Measurements from ENCODE around the gene COL5A2.

COL5A2 gene

DNA sequence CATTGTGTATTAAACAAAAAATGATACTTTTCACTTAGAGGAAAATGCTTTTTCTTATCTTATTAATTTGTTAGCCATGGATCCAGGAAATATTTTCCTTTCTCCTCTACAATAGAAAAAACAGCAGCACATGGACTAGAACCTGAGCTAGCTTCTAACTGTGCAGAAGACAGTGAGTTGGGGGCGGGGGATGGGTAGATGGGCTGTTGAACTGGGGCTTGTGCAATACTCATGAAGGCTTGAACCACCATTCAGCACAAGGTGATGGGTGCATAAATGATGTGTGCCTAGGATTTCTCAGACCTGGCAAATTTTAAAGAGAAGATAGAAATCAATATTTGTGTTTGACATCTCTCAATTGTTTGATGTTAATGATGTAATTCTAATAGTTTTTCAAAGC lies 42.0 kb downstream of the COL5A2 start:
- Histone ChIP-seq H3K4me2 (ENCODE audit: low read depth, low read length, poor library complexity, severe bottlenecking) (no peak overlapping the region), H3K9ac (ENCODE audit: low read depth, low read length, poor library complexity, severe bottlenecking) (no peak overlapping the region), H2AFZ (ENCODE audit: low read length) (no peak overlapping the region), H3K4me1 (ENCODE audit: insufficient read depth, low read length, poor library complexity, severe bottlenecking) (no peaks in the 10 kb centered on the region), H3K79me2 (ENCODE audit: insufficient read depth, low read length) (no peaks in the 10 kb centered on the region), H3K4me3 (ENCODE audit: low read length, poor library complexity, severe bottlenecking) (no peak overlapping the region), H3K36me3 (ENCODE audit: insufficient read depth, low read length) (no peaks in the 10 kb centered on the region), H3K27me3 (ENCODE audit: insufficient read depth, low read length, poor library complexity, severe bottlenecking) (no peaks in the 10 kb centered on the region), H3K9me3 (ENCODE audit: insufficient read depth, low read depth, low read length) (no peaks in the 10 kb centered on the region), H4K20me1 (ENCODE audit: insufficient read depth, low read length, poor library complexity, severe bottlenecking) (no peaks in the 10 kb centered on the region), H3F3A (ENCODE audit: low read depth) (no peaks in the 10 kb centered on the region), H3K9me2 (replicated peaks; ENCODE audit: low read depth, low read length) (no peaks in the 10 kb centered on the region)
- TF ChIP-seq, protein P1, sequence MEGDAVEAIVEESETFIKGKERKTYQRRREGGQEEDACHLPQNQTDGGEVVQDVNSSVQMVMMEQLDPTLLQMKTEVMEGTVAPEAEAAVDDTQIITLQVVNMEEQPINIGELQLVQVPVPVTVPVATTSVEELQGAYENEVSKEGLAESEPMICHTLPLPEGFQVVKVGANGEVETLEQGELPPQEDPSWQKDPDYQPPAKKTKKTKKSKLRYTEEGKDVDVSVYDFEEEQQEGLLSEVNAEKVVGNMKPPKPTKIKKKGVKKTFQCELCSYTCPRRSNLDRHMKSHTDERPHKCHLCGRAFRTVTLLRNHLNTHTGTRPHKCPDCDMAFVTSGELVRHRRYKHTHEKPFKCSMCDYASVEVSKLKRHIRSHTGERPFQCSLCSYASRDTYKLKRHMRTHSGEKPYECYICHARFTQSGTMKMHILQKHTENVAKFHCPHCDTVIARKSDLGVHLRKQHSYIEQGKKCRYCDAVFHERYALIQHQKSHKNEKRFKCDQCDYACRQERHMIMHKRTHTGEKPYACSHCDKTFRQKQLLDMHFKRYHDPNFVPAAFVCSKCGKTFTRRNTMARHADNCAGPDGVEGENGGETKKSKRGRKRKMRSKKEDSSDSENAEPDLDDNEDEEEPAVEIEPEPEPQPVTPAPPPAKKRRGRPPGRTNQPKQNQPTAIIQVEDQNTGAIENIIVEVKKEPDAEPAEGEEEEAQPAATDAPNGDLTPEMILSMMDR (conservative IDR thresholded peaks at IDR 0.05; ENCODE audit: low read length) = no peak
- no peak for TF ChIP-seq EZH2phosphoT487 (IDR thresholded peaks at IDR 0.05; ENCODE audit: borderline replicate concordance)

DNA sequence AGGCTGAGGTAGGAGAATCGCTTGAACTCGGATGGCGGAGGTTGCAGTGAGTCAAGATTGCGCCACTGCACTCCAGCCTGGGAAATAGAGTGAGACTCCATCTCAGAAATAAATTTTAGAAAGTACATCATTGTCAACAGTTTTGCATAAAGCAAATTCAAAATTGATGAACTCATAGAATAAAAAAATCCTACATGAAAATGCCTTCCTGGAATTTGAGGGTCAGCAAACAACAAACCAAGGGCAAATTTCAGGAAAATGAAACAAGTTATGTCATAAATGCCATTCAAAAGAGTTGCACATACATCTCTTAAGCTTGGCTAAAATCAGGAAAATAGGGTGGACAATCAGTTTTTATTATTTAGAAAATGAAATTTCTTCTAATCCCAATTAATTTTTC lies 45.1 kb downstream of the COL5A2 start:
- Histone ChIP-seq H3K79me2 (ENCODE audit: insufficient read depth, low read length) (no peaks in the 10 kb centered on the region), H3K9me3 (ENCODE audit: insufficient read depth, low read depth, low read length) (no peaks in the 10 kb centered on the region), H2AFZ (ENCODE audit: low read length) (no peak overlapping the region), H3K9me2 (replicated peaks; ENCODE audit: low read depth, low read length) (no peaks in the 10 kb centered on the region), H3K9ac (ENCODE audit: low read depth, low read length, poor library complexity, severe bottlenecking) (no peak overlapping the region), H4K20me1 (ENCODE audit: insufficient read depth, low read length, poor library complexity, severe bottlenecking) (no peaks in the 10 kb centered on the region), H3K27me3 (ENCODE audit: insufficient read depth, low read length, poor library complexity, severe bottlenecking) (no peaks in the 10 kb centered on the region), H3K4me3 (ENCODE audit: low read length, poor library complexity, severe bottlenecking) (no peak overlapping the region), H3K4me1 (ENCODE audit: insufficient read depth, low read length, poor library complexity, severe bottlenecking) (no peaks in the 10 kb centered on the region), H3K36me3 (ENCODE audit: insufficient read depth, low read length) (no peaks in the 10 kb centered on the region), H3K4me2 (ENCODE audit: low read depth, low read length, poor library complexity, severe bottlenecking) (no peak overlapping the region), H3F3A (ENCODE audit: low read depth) (no peaks in the 10 kb centered on the region)
- TF ChIP-seq EZH2phosphoT487 (IDR thresholded peaks at IDR 0.05; ENCODE audit: borderline replicate concordance) = no peak
- TF ChIP-seq, protein P1 (conservative IDR thresholded peaks at IDR 0.05; ENCODE audit: low read length) = no peak

DNA sequence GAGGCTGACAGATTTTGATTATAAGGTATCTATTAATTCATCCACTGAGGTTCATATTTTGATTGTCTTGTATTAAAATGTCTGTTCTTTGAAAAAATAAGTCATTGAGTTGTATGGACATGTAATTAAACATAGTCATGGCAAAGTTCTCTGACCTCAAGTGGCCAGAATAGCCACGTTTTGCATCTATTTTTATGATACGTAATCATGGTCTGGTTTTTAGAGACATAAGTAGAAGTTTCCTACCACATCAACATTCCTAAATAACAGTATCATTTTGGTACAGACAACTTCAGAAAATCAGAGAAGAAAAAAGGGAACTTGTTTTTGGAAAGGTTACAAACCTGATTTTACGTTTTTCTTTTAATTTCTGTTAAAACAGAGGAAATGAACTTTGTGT lies 47.6 kb downstream of the COL5A2 start:
- Histone ChIP-seq H3K9me3 (ENCODE audit: insufficient read depth, low read depth, low read length) (no peaks in the 10 kb centered on the region), H3K4me2 (ENCODE audit: low read depth, low read length, poor library complexity, severe bottlenecking) (no peak overlapping the region), H2AFZ (ENCODE audit: low read length) (no peak overlapping the region), H3F3A (ENCODE audit: low read depth) (no peaks in the 10 kb centered on the region), H3K27me3 (ENCODE audit: insufficient read depth, low read length, poor library complexity, severe bottlenecking) (no peaks in the 10 kb centered on the region), H3K9ac (ENCODE audit: low read depth, low read length, poor library complexity, severe bottlenecking) (no peak overlapping the region), H3K79me2 (ENCODE audit: insufficient read depth, low read length) (no peaks in the 10 kb centered on the region), H3K4me1 (ENCODE audit: insufficient read depth, low read length, poor library complexity, severe bottlenecking) (no peaks in the 10 kb centered on the region), H3K4me3 (ENCODE audit: low read length, poor library complexity, severe bottlenecking) (no peak overlapping the region), H3K9me2 (replicated peaks; ENCODE audit: low read depth, low read length) (no peaks in the 10 kb centered on the region), H3K36me3 (ENCODE audit: insufficient read depth, low read length) (no peaks in the 10 kb centered on the region), H4K20me1 (ENCODE audit: insufficient read depth, low read length, poor library complexity, severe bottlenecking) (no peaks in the 10 kb centered on the region)
- no peak for TF ChIP-seq EZH2phosphoT487 (IDR thresholded peaks at IDR 0.05; ENCODE audit: borderline replicate concordance)
- TF ChIP-seq, protein P1 (conservative IDR thresholded peaks at IDR 0.05; ENCODE audit: low read length) = no peak
